ENCODE results near the gene CARD10.

Gene CARD10

DNA sequence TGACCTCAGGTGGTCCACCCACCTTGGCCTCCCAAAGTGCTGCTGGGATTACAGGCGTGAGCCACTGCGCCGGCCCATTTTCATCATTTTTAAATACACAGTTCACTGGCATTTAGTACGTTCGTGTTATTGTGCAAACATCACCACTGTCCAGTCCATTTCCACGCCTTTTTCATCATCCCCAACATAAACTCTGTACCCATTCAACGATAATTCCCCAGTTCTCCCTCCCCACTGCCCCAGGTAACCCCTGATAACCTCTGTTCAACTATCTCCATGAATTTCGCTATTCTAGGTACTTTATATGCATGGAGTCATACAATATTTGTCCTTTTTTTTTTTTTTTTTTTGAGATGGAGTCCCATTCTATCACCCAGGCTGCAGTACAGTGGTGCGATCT lies 73.7 kb downstream of the CARD10 start:
- Histone ChIP-seq H3K4me1 (ENCODE audit: control insufficient read depth, insufficient read depth, low read length) (no peaks in the 10 kb centered on the region), H3K27ac (ENCODE audit: low read length) (no peak overlapping the region), H3K9me3 (ENCODE audit: control insufficient read depth in 2 of 2, low read length in 2 of 2) (peaks cover 9% of the 10 kb centered on the region in 2 donors), H3K36me3 (ENCODE audit: control insufficient read depth in 2 of 2, insufficient read depth in 2 of 2, low read length in 2 of 2) (no peaks in the 10 kb centered on the region), H3K9ac (ENCODE audit: low read length in 2 of 2) (no peak overlapping the region), H3K4me3 (ENCODE audit: low read length in 2 of 2) (no peak overlapping the region), H3K27me3 (ENCODE audit: control insufficient read depth in 1 of 2, insufficient read depth in 2 of 2, low read length in 2 of 2) (peaks cover 16 to 20% of the 10 kb centered on the region in 2 donors)

- Histone ChIP-seq H3K9me3 (ENCODE audit: control insufficient read depth in 2 of 2, low read length in 2 of 2) (peaks cover 9% of the 10 kb centered on the region in 2 donors), H3K4me1 (ENCODE audit: control insufficient read depth, insufficient read depth, low read length) (no peaks in the 10 kb centered on the region), H3K36me3 (ENCODE audit: control insufficient read depth in 2 of 2, insufficient read depth in 2 of 2, low read length in 2 of 2) (no peaks in the 10 kb centered on the region), H3K27me3 (ENCODE audit: control insufficient read depth in 1 of 2, insufficient read depth in 2 of 2, low read length in 2 of 2) (peaks cover 16 to 17% of the 10 kb centered on the region in 2 donors), H3K9ac (ENCODE audit: low read length in 2 of 2) (no peak overlapping the region), H3K4me3 (ENCODE audit: low read length in 2 of 2) (no peak overlapping the region), H3K27ac (ENCODE audit: low read length) (no peak overlapping the region)
Measured at GRCh38 chr22:37443977-37444376, 75.2 kb downstream of the CARD10 start.

DNA sequence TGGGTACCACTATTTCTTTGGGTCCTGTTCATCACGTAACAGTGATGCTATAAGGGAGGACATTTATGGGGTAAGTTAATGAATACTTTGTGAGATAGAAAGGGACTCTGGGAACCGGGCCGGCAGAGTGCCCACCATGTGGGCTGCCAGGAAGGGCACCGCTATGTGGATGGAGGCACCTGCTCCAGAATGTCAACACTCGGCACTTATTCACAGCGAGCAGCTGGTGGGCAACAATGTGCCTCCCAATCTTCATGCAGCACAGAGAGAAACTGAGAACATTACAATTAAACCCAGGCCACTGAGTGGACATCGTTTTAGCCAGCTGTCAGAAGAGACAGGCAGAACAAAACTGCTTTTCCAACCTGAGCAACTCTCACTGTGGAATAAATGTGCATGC lies 76.1 kb downstream of the CARD10 start:
- Histone ChIP-seq H3K36me3 (ENCODE audit: control insufficient read depth in 2 of 2, insufficient read depth in 2 of 2, low read length in 2 of 2) (no peaks in the 10 kb centered on the region), H3K9me3 (ENCODE audit: control insufficient read depth in 2 of 2, low read length in 2 of 2) (peaks cover 9% of the 10 kb centered on the region in 2 donors), H3K27me3 (ENCODE audit: control insufficient read depth in 1 of 2, insufficient read depth in 2 of 2, low read length in 2 of 2) (peaks cover 15 to 16% of the 10 kb centered on the region in 2 donors), H3K4me1 (ENCODE audit: control insufficient read depth, insufficient read depth, low read length) (no peaks in the 10 kb centered on the region), H3K9ac (ENCODE audit: low read length in 2 of 2) (no peak overlapping the region), H3K4me3 (ENCODE audit: low read length in 2 of 2) (no peak overlapping the region), H3K27ac (ENCODE audit: low read length) (no peak overlapping the region)

GRCh38 chr22:37442537-37442936 lies 76.7 kb downstream of the CARD10 start:
- H3K36me3 ChIP-seq (ENCODE audit: control insufficient read depth in 2 of 2, insufficient read depth in 2 of 2, low read length in 2 of 2), result no peaks in the 10 kb centered on the region
- peaks cover 12 to 15% of the 10 kb centered on the region in 2 donors for H3K27me3 ChIP-seq (ENCODE audit: control insufficient read depth in 1 of 2, insufficient read depth in 2 of 2, low read length in 2 of 2)
- H3K9ac ChIP-seq (ENCODE audit: low read length in 2 of 2), result no peak overlapping the region
- H3K4me3 ChIP-seq (ENCODE audit: low read length in 2 of 2), result no peak overlapping the region
- no peaks in the 10 kb centered on the region for H3K4me1 ChIP-seq (ENCODE audit: control insufficient read depth, insufficient read depth, low read length)
- H3K9me3 ChIP-seq (ENCODE audit: control insufficient read depth in 2 of 2, low read length in 2 of 2), result peaks cover 9% of the 10 kb centered on the region in 2 donors
- H3K27ac ChIP-seq (ENCODE audit: low read length), result no peak overlapping the region

DNA sequence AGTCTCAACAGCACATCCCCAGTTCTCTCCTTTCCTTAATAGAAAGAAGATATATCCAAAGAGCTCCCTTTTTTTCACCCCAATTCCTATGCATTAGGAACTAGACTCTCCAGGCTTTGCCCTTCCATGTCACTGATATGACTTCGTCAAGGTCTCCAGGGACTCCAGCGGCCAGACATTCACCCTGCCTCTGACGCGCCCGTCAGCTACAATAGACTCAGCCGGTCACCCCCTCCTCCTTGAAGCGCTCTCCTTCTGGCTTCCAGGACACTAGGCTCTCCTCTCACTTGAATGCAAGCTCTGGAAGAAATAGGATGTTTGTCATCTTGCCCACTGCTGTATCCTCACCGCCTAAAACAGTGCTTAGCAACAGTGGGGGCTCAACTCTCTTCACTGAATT lies 77.1 kb downstream of the CARD10 start:
- Histone ChIP-seq H3K9me3 (ENCODE audit: control insufficient read depth in 2 of 2, low read length in 2 of 2) (peaks cover 9% of the 10 kb centered on the region in 2 donors), H3K27ac (ENCODE audit: low read length) (no peak overlapping the region), H3K36me3 (ENCODE audit: control insufficient read depth in 2 of 2, insufficient read depth in 2 of 2, low read length in 2 of 2) (no peaks in the 10 kb centered on the region), H3K4me1 (ENCODE audit: control insufficient read depth, insufficient read depth, low read length) (no peaks in the 10 kb centered on the region), H3K4me3 (ENCODE audit: low read length in 2 of 2) (no peak overlapping the region), H3K9ac (ENCODE audit: low read length in 2 of 2) (no peak overlapping the region), H3K27me3 (ENCODE audit: control insufficient read depth in 1 of 2, insufficient read depth in 2 of 2, low read length in 2 of 2) (peaks cover 8 to 14% of the 10 kb centered on the region in 2 donors)

- Histone ChIP-seq H3K36me3 (ENCODE audit: control insufficient read depth in 2 of 2, insufficient read depth in 2 of 2, low read length in 2 of 2) (no peaks in the 10 kb centered on the region), H3K4me1 (ENCODE audit: control insufficient read depth, insufficient read depth, low read length) (no peaks in the 10 kb centered on the region), H3K4me3 (ENCODE audit: low read length in 2 of 2) (no peak overlapping the region), H3K9ac (ENCODE audit: low read length in 2 of 2) (no peak overlapping the region), H3K9me3 (ENCODE audit: control insufficient read depth in 2 of 2, low read length in 2 of 2) (peaks cover 9% of the 10 kb centered on the region in 2 donors), H3K27me3 (ENCODE audit: control insufficient read depth in 1 of 2, insufficient read depth in 2 of 2, low read length in 2 of 2) (peaks cover 6 to 14% of the 10 kb centered on the region in 2 donors), H3K27ac (ENCODE audit: low read length) (no peak overlapping the region)
Measured at GRCh38 chr22:37440875-37441274, 78.3 kb downstream of the CARD10 start.
